ENCODE results near the gene DYNLL1. TPM values are rescaled to one million over a fixed set of nuclear protein-coding genes. Genes with fewer than 3 reads are reported as not detected.

The DYNLL1 gene
- total RNA-seq, 1 experiment from 2014 or later: 618 TPM

GRCh38 chr12:120489018-120489417, 6.9 kb upstream of the DYNLL1 start:
- Histone ChIP-seq H3K79me2 (ENCODE audit: insufficient read depth, low read length) (no peaks in the 10 kb centered on the region), H3K18ac (ENCODE audit: insufficient read length, low read depth, low read length) (no peak overlapping the region), H3K23ac (ENCODE audit: insufficient read length, low read depth, low read length) (no peak overlapping the region), H3K9me3 (ENCODE audit: control insufficient read depth, low read depth, low read length) (no peaks in the 10 kb centered on the region), H2BK120ac (ENCODE audit: low read depth, low read length, poor library complexity, severe bottlenecking) (no peak overlapping the region), H3K79me1 (ENCODE audit: insufficient read depth, low read depth, low read length, poor library complexity, severe bottlenecking) (no peaks in the 10 kb centered on the region), H2BK20ac (ENCODE audit: low read depth, low read length, poor library complexity, severe bottlenecking) (no peak overlapping the region), H2BK15ac (ENCODE audit: low read depth, low read length) (no peak overlapping the region), H3K27ac (ENCODE audit: insufficient read length, low read depth, low read length) (no peak overlapping the region), H3K9ac (ENCODE audit: extremely low read depth, insufficient read length, low read length) (no peak overlapping the region), H3K4me2 (ENCODE audit: insufficient read depth, insufficient read length, low read length) (no peak overlapping the region), H4K8ac (replicated peaks; ENCODE audit: insufficient read length, low read depth, low read length) (no peak overlapping the region), H4K5ac (ENCODE audit: insufficient read length, low read depth, low read length) (no peak overlapping the region), H3K4me1 (ENCODE audit: insufficient read depth, low read length) (no peaks in the 10 kb centered on the region), H3K23me2 (ENCODE audit: insufficient read length, low read depth, low read length, poor library complexity, severe bottlenecking) (no peaks in the 10 kb centered on the region), H3K56ac (ENCODE audit: insufficient read length, low read depth, low read length) (no peak overlapping the region), H2AK5ac (ENCODE audit: insufficient read length, low read length) (no peak overlapping the region), H3T11ph (ENCODE audit: low read length) (no peak overlapping the region), H3K4ac (ENCODE audit: low read depth, low read length) (no peak overlapping the region), H3K14ac (ENCODE audit: insufficient read depth, low read length) (no peak overlapping the region), H4K20me1 (ENCODE audit: control insufficient read depth, insufficient read depth, insufficient read length) (no peaks in the 10 kb centered on the region), H2BK5ac (ENCODE audit: insufficient read length, low read length) (no peak overlapping the region), H3K27me3 (ENCODE audit: insufficient read depth, low read length) (no peaks in the 10 kb centered on the region), H2BK12ac (ENCODE audit: insufficient read length, low read depth, low read length) (no peak overlapping the region), H4K91ac (ENCODE audit: insufficient read length, low read depth, low read length) (no peak overlapping the region), H2AFZ (ENCODE audit: low read length) (no peak overlapping the region)
- H3K4me1 Mint-ChIP-seq: no peaks in the 10 kb centered on the region
- H3K4me3 Mint-ChIP-seq: no peak overlapping the region
- H3K27ac Mint-ChIP-seq: no peak overlapping the region
- DNase-seq: no peak
- no peaks in the 10 kb centered on the region for H3K27me3 Mint-ChIP-seq (ENCODE audit: low read depth)
- TF ChIP-seq CTCF (conservative IDR thresholded peaks at IDR 0.05): no peak
- H3K36me3 Mint-ChIP-seq (ENCODE audit: insufficient read depth in 1 of 3, low read depth in 3 of 3): peaks cover 0 to 11% (median 6%) of the 10 kb centered on the region in 3 experiments; a peak in 5 of 7 replicates
- no CpG with 5 or more reads among the region's 4 CpGs for WGBS (ENCODE audit: extremely low coverage, insufficient read length, low lambda C conversion rate)
- no peaks in the 10 kb centered on the region for H3K9me3 Mint-ChIP-seq
